SKM-1 (cell line): ENCODE measurements around the gene EXOC6B.

Source experiments
- DNase-seq: peaks from one replicate; lab custom pipeline; 2025; ENCODE audit not compliant: unreplicated experiment; lab: John Stamatoyannopoulos, UW

EXOC6B gene

GRCh38 chr2:72291059-72291458 is 534.8 kb downstream of the EXOC6B start:
- no peak for DNase-seq

DNA sequence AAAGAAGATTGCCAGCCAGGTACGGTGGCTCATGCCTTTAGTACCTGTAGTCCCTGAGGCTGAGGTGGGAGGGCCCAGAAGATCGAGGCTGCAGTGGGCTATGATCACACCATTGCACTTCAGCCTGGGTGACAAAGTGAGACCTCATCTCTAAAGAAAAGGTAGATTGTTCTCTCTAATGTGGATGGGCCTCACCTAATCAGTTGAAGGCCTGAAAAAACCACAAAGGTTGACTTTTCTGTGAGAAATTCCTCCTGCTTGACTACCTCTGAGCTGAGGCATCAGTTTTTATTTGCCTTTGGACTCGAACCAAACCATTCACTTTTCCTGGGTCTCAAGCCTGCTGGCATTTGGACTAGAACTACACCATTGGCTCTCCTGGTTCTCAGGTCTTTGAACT is 536.1 kb downstream of the EXOC6B start:
- no peak for DNase-seq

DNA sequence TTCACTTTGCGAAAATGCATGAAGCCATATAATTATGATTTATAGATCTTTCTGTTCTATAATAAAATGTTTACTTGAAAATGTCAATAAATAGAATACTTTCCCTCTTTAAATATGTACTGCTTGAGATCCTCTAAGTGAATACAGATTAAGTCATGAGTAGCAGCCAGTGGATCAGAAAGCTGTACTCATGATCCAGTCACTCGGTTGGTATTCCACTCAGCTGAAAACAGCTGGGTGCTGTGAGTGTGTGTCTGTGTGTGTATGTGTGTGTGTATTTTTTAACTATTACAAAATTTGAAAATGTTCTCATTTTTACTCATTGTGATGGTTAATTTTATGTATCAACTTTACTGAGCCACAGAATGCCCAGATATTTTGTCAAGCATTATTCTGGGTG is 536.5 kb downstream of the EXOC6B start:
- no peak for DNase-seq

DNA sequence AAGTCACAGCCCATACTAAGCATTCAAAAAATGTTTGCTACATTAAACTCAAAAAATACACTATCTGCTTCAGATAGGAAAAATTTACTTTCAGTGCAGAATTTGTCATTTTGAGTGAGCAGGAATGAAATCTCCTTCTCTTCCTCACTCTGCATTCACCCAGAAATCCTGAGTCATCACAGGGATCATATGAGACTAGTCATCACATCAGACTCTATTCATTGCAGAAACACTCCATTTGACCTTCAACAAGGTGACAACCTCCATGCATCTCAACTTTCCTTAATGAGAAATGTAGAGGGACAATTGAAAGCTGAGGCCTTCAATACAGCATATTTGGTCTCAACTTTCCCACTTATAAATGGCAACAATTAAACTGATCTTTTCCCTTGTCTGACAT is 547.8 kb downstream of the EXOC6B start:
- no peak for DNase-seq

- DNase-seq: no peak
Observed at GRCh38 chr2:72276876-72277275, 549.0 kb downstream of the EXOC6B start.

DNA sequence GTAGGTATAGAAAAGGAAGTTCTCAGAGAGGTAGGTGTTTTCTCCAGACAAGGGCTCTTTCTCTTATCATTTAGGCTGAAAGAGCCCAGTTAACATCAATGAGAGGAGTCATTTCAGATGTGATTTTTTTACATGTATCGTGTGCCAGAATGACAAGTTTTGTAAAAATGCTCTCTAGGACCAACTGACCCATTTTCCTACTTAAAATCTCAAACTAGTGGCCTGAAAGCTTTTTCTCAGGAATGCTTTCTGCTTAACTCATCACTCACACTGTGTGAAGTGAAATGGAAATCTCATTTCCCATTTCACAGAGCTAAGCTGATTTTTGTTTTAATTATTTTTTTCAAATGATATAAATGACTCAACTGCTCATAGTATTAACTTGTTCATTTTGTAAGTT is 549.5 kb downstream of the EXOC6B start:
- DNase-seq: no peak

DNA sequence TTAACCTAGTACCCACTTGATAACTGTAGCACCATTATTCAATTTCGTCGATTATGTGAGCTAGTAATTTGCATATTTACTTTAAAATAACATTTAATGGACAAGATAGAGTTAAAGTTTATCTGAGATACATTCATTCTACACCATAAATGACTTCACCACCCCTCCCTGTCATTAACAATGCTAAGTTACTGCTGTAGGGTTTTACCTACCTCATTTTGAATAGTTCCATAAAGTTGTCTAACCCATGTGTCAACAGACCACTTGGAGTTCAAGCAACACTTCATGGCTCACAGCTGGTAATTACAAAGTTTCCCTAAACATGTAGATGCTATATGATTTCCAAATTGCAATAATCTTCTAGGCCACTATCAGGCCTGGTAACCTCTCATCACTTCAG is 550.7 kb downstream of the EXOC6B start:
- no peak for DNase-seq

- no peak for DNase-seq
Observed at GRCh38 chr2:72274380-72274797, 551.4 kb downstream of the EXOC6B start.

GRCh38 chr2:72273384-72273783 is 552.4 kb downstream of the EXOC6B start:
- DNase-seq: no peak

GRCh38 chr2:72271766-72272641 is 553.8 kb downstream of the EXOC6B start:
- no peak for DNase-seq

DNA sequence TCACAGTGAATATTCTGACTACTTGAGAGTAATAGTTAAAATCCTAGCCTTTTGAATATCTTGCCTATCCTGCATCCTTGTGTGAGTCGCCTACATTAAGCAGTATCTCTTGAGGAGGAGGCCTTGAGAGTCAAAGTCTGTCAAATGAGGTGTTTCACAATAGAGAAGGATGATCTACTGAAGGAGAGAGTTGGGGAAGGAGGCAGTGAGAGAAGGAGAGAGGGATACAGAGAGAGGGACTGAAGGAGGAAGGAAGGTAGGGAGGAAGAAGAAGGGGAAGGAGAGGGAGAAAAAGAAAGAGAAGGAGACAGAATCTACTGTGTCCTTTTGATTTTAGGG is 554.6 kb downstream of the EXOC6B start:
- no peak for DNase-seq

GRCh38 chr2:72270556-72271275 is 555.1 kb downstream of the EXOC6B start:
- DNase-seq: no peak

DNA sequence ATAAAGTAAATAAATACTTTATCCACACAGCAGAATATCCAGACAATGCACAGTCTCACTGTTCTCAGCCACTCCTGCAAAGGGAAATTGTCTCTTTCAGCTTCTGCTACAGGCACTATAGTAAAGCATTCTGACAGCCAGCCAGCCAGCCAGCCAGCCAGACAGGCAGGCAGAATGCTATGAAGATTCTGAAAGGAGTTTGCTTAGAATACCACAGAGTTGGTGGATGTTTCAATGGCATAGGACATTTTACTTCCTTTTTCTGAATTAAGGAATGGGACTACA is 562.1 kb downstream of the EXOC6B start:
- no peak for DNase-seq

DNA sequence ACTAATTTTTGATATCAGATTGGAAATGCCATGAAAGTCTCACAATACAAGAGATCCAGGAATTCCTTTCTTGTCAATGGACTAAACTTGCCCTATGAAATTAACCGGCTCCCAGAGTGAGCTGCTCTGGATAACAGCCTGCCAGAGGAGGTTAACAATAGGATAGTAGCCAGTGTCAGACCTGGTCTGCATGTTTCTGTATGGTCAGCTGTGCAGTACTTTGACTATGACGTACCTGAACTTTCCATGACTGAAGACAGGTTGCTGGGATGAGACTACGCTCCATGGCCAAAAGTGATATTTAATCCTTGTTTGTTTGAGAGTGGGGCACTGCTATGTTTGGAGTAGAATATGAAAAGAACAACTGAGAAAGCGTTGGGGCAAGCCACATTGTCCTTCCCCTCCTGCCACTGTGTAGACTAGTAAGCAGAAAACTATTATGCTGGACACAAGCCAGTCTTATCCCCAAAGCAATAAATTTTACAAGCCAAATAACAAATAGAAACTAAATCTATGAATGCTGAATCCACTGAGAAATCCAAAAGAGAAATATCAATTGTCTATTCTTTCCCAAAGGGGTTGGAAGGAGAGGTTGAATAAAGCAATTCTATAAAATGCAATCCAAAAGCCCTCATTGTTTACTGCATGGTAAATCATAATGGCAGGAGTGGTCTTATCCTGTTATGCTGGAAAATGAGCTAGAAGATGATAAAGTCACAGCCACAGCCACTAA is 562.6 kb downstream of the EXOC6B start:
- no peak for DNase-seq

DNA sequence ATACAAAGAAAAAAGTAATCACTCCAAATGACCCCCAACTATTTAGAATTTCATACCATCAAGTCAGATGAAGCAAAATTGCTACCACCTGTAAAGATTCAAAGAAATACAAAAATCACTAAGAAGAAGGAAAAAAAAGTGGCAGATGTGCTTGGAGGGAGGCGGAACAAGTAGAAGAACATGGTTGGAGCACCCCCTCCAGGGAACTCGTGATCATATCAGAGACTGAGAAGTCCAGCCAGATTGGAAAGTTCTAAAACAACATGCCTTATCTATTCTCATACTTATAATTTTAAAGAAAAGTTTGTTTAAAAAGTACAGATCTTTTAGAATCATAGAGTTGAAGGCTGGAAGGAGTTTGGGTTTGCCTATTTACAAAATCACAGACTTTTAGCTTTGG is 564.8 kb downstream of the EXOC6B start:
- no peak for DNase-seq

GRCh38 chr2:72255540-72255939 is 570.3 kb downstream of the EXOC6B start:
- no peak for DNase-seq

- DNase-seq: no peak
Observed at GRCh38 chr2:72254831-72255451, 570.9 kb downstream of the EXOC6B start.

- DNase-seq: no peak
Observed at GRCh38 chr2:72238311-72238710, 587.5 kb downstream of the EXOC6B start.

DNA sequence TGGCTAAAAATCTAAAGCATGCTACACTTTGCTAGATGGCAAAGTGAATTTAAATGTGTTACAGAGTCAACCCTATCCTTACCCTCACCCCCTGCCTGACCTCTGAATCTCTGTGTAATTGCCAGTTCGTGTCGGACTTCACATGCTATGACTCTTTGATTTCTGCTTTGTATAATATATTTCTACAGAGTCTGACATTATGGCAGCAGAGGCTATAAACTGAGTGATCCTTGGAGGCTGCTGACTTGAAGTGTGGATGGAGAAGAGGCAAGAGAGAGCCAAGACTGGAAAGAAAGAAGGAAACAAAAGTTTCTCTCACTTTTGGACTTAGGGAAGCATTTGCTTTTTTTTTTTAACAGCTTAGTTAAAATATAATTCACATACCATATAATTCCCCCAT is 588.3 kb downstream of the EXOC6B start:
- DNase-seq: no peak

- DNase-seq: no peak
Observed at GRCh38 chr2:72236445-72237067, 589.3 kb downstream of the EXOC6B start.
